HS-5 (cell line): ENCODE measurements around the gene ILF3.

Experiments used
- DNase-seq: peaks from one replicate; pipeline ENCODE4 v3.0.0-alpha.2; 2012; ENCODE audit warnings: low read depth

The ILF3 gene

GRCh38 chr19:10653732-10654609, at the start of gene ILF3:
ILF3 (plus strand) TSS chr19:10654346; CDS start chr19:10670606, 16,260 bp downstream.
- peak; percentile 100 for DNase-seq

GRCh38 chr19:10604460-10604980, 49.6 kb upstream of the ILF3 start:
- no peak for DNase-seq

GRCh38 chr19:10611907-10612306, 42.2 kb upstream of the ILF3 start:
- DNase-seq, result no peak

GRCh38 chr19:10612499-10613119, 41.5 kb upstream of the ILF3 start:
- DNase-seq, result no peak

GRCh38 chr19:10615429-10616023, 38.6 kb upstream of the ILF3 start:
- DNase-seq, result no peak

GRCh38 chr19:10617409-10618121, 36.6 kb upstream of the ILF3 start:
- peak; percentile 41 for DNase-seq

- no peak for DNase-seq
These were observed 35.3 kb upstream of the ILF3 start for GRCh38 chr19:10618846-10619245.

GRCh38 chr19:10620786-10621185, 33.4 kb upstream of the ILF3 start:
- DNase-seq, result no peak

- DNase-seq, result no peak
These were observed 32.2 kb upstream of the ILF3 start for GRCh38 chr19:10621966-10622365.

GRCh38 chr19:10624585-10624984, 29.6 kb upstream of the ILF3 start:
- DNase-seq, result no peak

GRCh38 chr19:10625003-10625761, 29.0 kb upstream of the ILF3 start, which contains the start of gene SLC44A2:
SLC44A2 (plus strand) TSS chr19:10625553; CDS start chr19:10625634, 81 bp downstream.
- DNase-seq, result no peak

GRCh38 chr19:10625762-10626138, 28.4 kb upstream of the ILF3 start:
- DNase-seq, result no peak

GRCh38 chr19:10631874-10632273, 22.3 kb upstream of the ILF3 start:
- no peak for DNase-seq

GRCh38 chr19:10634430-10634829, 19.7 kb upstream of the ILF3 start:
- DNase-seq, result no peak

- DNase-seq, result no peak
These were observed 19.2 kb upstream of the ILF3 start for GRCh38 chr19:10634963-10635362.

GRCh38 chr19:10636304-10636972, 17.7 kb upstream of the ILF3 start:
- DNase-seq, result no peak

- DNase-seq, result no peak
These were observed 16.3 kb upstream of the ILF3 start for GRCh38 chr19:10637894-10638293.

GRCh38 chr19:10639836-10640235, 14.3 kb upstream of the ILF3 start:
- no peak for DNase-seq

GRCh38 chr19:10640361-10640760, 13.8 kb upstream of the ILF3 start:
- no peak for DNase-seq

GRCh38 chr19:10641248-10641647, 12.9 kb upstream of the ILF3 start:
- no peak for DNase-seq
